NCI-H2081 (cell line): ENCODE measurements around the gene ZNF586.
"Not testable (repeated sequence)": the region's sequence is repeated elsewhere in the genome, so short reads cannot be mapped to it uniquely, and the experiment has no call there.

Experiments
- DNase-seq, 2 experiments: peaks; one replicate each; lab custom pipeline; 2025; lab: John Stamatoyannopoulos, UW

The ZNF586 gene

GRCh38 chr19:57823608-57824007, 54.1 kb downstream of the ZNF586 start:
- DNase-seq = not testable (repeated sequence)

- no peak for DNase-seq
These were observed 56.0 kb downstream of the ZNF586 start for GRCh38 chr19:57825511-57825910.

GRCh38 chr19:57829316-57829715, 59.8 kb downstream of the ZNF586 start:
- DNase-seq = no peak

GRCh38 chr19:57830071-57830602, 60.7 kb downstream of the ZNF586 start, which contains the start of gene ZNF587B:
ZNF587B (plus strand) TSS chr19:57830299; CDS start chr19:57830529, 230 bp downstream.
- peak in 1 of 2 experiments; percentile 9 for DNase-seq
